ENCODE data around the gene COPB2.
"Not testable (repeated sequence)": the region's sequence is repeated elsewhere in the genome, so short reads cannot be mapped to it uniquely, and the experiment has no call there.

- TF ChIP-seq, protein P1, sequence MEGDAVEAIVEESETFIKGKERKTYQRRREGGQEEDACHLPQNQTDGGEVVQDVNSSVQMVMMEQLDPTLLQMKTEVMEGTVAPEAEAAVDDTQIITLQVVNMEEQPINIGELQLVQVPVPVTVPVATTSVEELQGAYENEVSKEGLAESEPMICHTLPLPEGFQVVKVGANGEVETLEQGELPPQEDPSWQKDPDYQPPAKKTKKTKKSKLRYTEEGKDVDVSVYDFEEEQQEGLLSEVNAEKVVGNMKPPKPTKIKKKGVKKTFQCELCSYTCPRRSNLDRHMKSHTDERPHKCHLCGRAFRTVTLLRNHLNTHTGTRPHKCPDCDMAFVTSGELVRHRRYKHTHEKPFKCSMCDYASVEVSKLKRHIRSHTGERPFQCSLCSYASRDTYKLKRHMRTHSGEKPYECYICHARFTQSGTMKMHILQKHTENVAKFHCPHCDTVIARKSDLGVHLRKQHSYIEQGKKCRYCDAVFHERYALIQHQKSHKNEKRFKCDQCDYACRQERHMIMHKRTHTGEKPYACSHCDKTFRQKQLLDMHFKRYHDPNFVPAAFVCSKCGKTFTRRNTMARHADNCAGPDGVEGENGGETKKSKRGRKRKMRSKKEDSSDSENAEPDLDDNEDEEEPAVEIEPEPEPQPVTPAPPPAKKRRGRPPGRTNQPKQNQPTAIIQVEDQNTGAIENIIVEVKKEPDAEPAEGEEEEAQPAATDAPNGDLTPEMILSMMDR (IDR thresholded peaks at IDR 0.05) = not testable (repeated sequence)
- TF ChIP-seq EZH2 (IDR thresholded peaks at IDR 0.05; ENCODE audit: borderline replicate concordance, insufficient read depth, low read depth, low read length, poor library complexity, severe bottlenecking) = not testable (repeated sequence)
Measured at GRCh38 chr3:139382291-139382690, 7.2 kb downstream of the COPB2 start.

Data from B cell (primary cell).